H1 (cell line): ENCODE measurements around the gene NCL. TPM values are rescaled to one million over a fixed set of nuclear protein-coding genes. Genes with fewer than 3 reads are reported as not detected.

Experiments
- CTCF ChIA-PET: fragments of 300-600 bp; sonication (Branson Sonifier 250); formaldehyde crosslinking; loops from one replicate; lab custom pipeline; 2021; ENCODE audit not compliant: partially characterized antibody; lab: Charles Lee
- POLR2A ChIA-PET: fragments of 300-600 bp; sonication (Branson Sonifier 250); formaldehyde crosslinking; loops from one replicate; lab custom pipeline; 2021; ENCODE audit warnings: inconsistent platforms; ENCODE audit not compliant: partially characterized antibody; lab: Charles Lee
- DNase-seq, 2 experiments: peaks; one replicate each; pipeline versions ENCODE4 v3.0.0 to v3.0.0-alpha.2; 2010 to 2022; ENCODE audit warnings: low spot score in 2 of 2, low read depth in 1 of 2, mixed read lengths in 1 of 2
- FAIRE-seq: peaks from 2 replicates; lab custom pipeline; 2011; peaks lifted over from hg19 to GRCh38; lab: Jason Lieb, UNC
- H2AFZ ChIP-seq: 2 replicates; pipeline ENCODE4 v1.8.1; 2012; ENCODE audit warnings: low read length, inconsistent platforms
- H2AK5ac ChIP-seq: 2 replicates; pipeline ENCODE4 v1.6.1; 2013; ENCODE audit warnings: low read depth, low read length
- H2BK120ac ChIP-seq: replicated peaks from 2 replicates; pipeline ENCODE3; 2013; ENCODE audit warnings: low read depth, low read length, inconsistent platforms
- H2BK12ac ChIP-seq: 2 replicates; pipeline ENCODE4 v1.6.1; 2013; ENCODE audit warnings: low read depth, low read length
- H2BK15ac ChIP-seq: 2 replicates; pipeline ENCODE4 v1.6.1; 2013; ENCODE audit warnings: low read length
- H2BK20ac ChIP-seq: 2 replicates; pipeline ENCODE4 v1.6.1; 2013; ENCODE audit warnings: low read length
- H2BK5ac ChIP-seq: 2 replicates; pipeline ENCODE4 v1.6.1; 2013; ENCODE audit warnings: low read depth, low read length
- H3K14ac ChIP-seq: 2 replicates; pipeline ENCODE4 v1.6.1; 2013; ENCODE audit warnings: inconsistent platforms; ENCODE audit not compliant: insufficient read length
- H3K18ac ChIP-seq: 2 replicates; pipeline ENCODE4 v1.6.1; 2013; ENCODE audit warnings: low read length; ENCODE audit errors: extremely low read depth
- H3K23ac ChIP-seq: 2 replicates; pipeline ENCODE4 v1.6.1; 2013; ENCODE audit warnings: inconsistent platforms; ENCODE audit not compliant: insufficient read length
- H3K23me2 ChIP-seq: 2 replicates; pipeline ENCODE4 v1.6.1; 2013; ENCODE audit warnings: low read depth, low read length
- H3K27ac ChIP-seq: 2 replicates; pipeline ENCODE4 v1.6.1; 2011; ENCODE audit warnings: low read depth, low read length, inconsistent platforms
- H3K27me3 ChIP-seq, 4 experiments: replicated peaks in 1 of 4; 1 replicate in 1 of 4; 2 replicates in 3 of 4; pipeline versions ENCODE4 v1.6.1 to v1.8.1; 2011 to 2013; ENCODE audit warnings: low read length in 3 of 4, mild to moderate bottlenecking in 3 of 4, inconsistent platforms in 2 of 4, mixed read lengths in 2 of 4, moderate library complexity in 1 of 4; ENCODE audit not compliant: control insufficient read depth in 3 of 4, insufficient read depth in 3 of 4; ENCODE audit errors: extremely low read depth in 1 of 4
- H3K36me3 ChIP-seq, 4 experiments: 2 replicates each; pipeline versions ENCODE4 v1.6.1 to v1.8.1; 2011 to 2013; ENCODE audit warnings: mild to moderate bottlenecking in 4 of 4, low read length in 3 of 4, moderate library complexity in 2 of 4, control low read depth in 1 of 4, inconsistent platforms in 1 of 4; ENCODE audit not compliant: insufficient read depth in 4 of 4, control insufficient read depth in 2 of 4
- H3K4ac ChIP-seq: replicated peaks from 2 replicates; pipeline ENCODE3; 2013; ENCODE audit warnings: low read length, low read depth, mixed read lengths, inconsistent platforms; ENCODE audit not compliant: insufficient read length
- H3K4me1 ChIP-seq, 4 experiments: replicated peaks in 1 of 4; 1 replicate in 1 of 4; 2 replicates in 3 of 4; pipeline versions ENCODE4 v1.6.1 to v1.8.1; 2011 to 2013; ENCODE audit warnings: low read length in 3 of 4, inconsistent platforms in 2 of 4, mixed read lengths in 1 of 4; ENCODE audit not compliant: insufficient read depth in 4 of 4, control insufficient read depth in 3 of 4
- H3K4me2 ChIP-seq, 2 experiments: 2 replicates each; pipeline versions ENCODE4 v1.6.1 to v1.8.1; 2011 to 2013; ENCODE audit warnings: low read depth in 2 of 2, low read length in 2 of 2, control low read depth in 1 of 2, inconsistent platforms in 1 of 2, mild to moderate bottlenecking in 1 of 2; ENCODE audit not compliant: insufficient read depth in 1 of 2
- H3K4me3 ChIP-seq, 4 experiments: fragments of 200-600, 300-600 bp in 1 of 4; sonication (generic), shearing (Covaris generic), sonication (Bioruptor Twin) in 1 of 4; 2 replicates each; pipeline versions ENCODE4 v1.5.1 to v1.8.1; 2011 to 2016; ENCODE audit warnings: low read length in 4 of 4, low read depth in 3 of 4, control low read depth in 2 of 4, inconsistent platforms in 2 of 4, mild to moderate bottlenecking in 2 of 4, mixed read lengths in 1 of 4, moderate library complexity in 1 of 4; ENCODE audit not compliant: insufficient read depth in 2 of 4; ENCODE audit errors: extremely low read depth in 1 of 4
- H3K56ac ChIP-seq: replicated peaks from 2 replicates; pipeline ENCODE3; 2013; ENCODE audit warnings: low read depth, mild to moderate bottlenecking, mixed read lengths, low read length, inconsistent platforms; ENCODE audit not compliant: insufficient read length
- H3K79me1 ChIP-seq: 2 replicates; pipeline ENCODE4 v1.6.1; 2013; ENCODE audit warnings: low read depth, low read length, control low read depth
- H3K79me2 ChIP-seq, 2 experiments: 2 replicates each; pipeline versions ENCODE4 v1.6.1 to v1.8.1; 2012 to 2013; ENCODE audit warnings: low read length in 2 of 2, mild to moderate bottlenecking in 2 of 2, inconsistent platforms in 1 of 2; ENCODE audit not compliant: insufficient read depth in 2 of 2, control insufficient read depth in 1 of 2
- H3K9ac ChIP-seq, 4 experiments: replicated peaks in 1 of 4; 1 replicate in 1 of 4; 2 replicates in 3 of 4; pipeline versions ENCODE4 v1.6.1 to v1.8.1; 2011 to 2013; ENCODE audit warnings: low read depth in 3 of 4, low read length in 3 of 4, control low read depth in 2 of 4, mild to moderate bottlenecking in 2 of 4, moderate library complexity in 2 of 4, inconsistent platforms in 1 of 4; ENCODE audit errors: extremely low read depth in 1 of 4
- H3K9me3 ChIP-seq, 2 experiments: 2 replicates each; pipeline versions ENCODE4 v1.6.1 to v1.8.1; 2012 to 2013; ENCODE audit warnings: mild to moderate bottlenecking in 2 of 2, moderate library complexity in 2 of 2, control low read depth in 1 of 2, inconsistent platforms in 1 of 2, low read depth in 1 of 2, low read length in 1 of 2, mixed read lengths in 1 of 2; ENCODE audit not compliant: insufficient read depth in 2 of 2
- H4K20me1 ChIP-seq, 2 experiments: replicated peaks in 1 of 2; 2 replicates each; pipeline versions ENCODE3 to v1.8.1; 2011 to 2013; ENCODE audit warnings: inconsistent platforms in 2 of 2, low read length in 2 of 2, mild to moderate bottlenecking in 1 of 2; ENCODE audit not compliant: insufficient read depth in 2 of 2, control insufficient read depth in 1 of 2
- H4K5ac ChIP-seq: 2 replicates; pipeline ENCODE4 v1.6.1; 2013; ENCODE audit warnings: low read length, low read depth, mixed read lengths, inconsistent platforms; ENCODE audit not compliant: insufficient read length
- H4K8ac ChIP-seq: 2 replicates; pipeline ENCODE4 v1.8.0; 2013; ENCODE audit warnings: mild to moderate bottlenecking, moderate library complexity, low read length, inconsistent platforms; ENCODE audit not compliant: insufficient read depth; ENCODE audit errors: extremely low read depth
- H4K91ac ChIP-seq: replicated peaks from 2 replicates; pipeline ENCODE3; 2013; ENCODE audit warnings: low read length, mixed read lengths, inconsistent platforms; ENCODE audit not compliant: insufficient read length
- ASH2L ChIP-seq: fragments of 200-600, 300-600 bp; sonication (generic); IDR thresholded peaks from one replicate; pipeline ENCODE4 v1.7.1; 2017; ENCODE audit warnings: low read length
- CBX5 ChIP-seq: fragments of 300-800, 300-1000 bp; sonication (generic); IDR thresholded peaks from 2 replicates; pipeline ENCODE4 v1.7.1; 2016; ENCODE audit warnings: antibody characterized with exemption, low read length, low read depth
- GTF2F1 ChIP-seq: IDR thresholded peaks from 2 replicates; pipeline ENCODE4 v1.6.1; 2012; ENCODE audit warnings: low read depth, low read length, improper control_type of control experiment, borderline replicate concordance
- PHF8 ChIP-seq: fragments of 200-600 bp; sonication (generic); conservative IDR thresholded peaks from 2 replicates; pipeline ENCODE4 v1.7.1; 2012; ENCODE audit warnings: low read depth, mild to moderate bottlenecking, inconsistent platforms, low read length, moderate library complexity
- POLR2A ChIP-seq, 2 experiments: IDR thresholded peaks; 1 replicate in 1 of 2; 2 replicates in 1 of 2; pipeline ENCODE4 v1.6.1; 2011; ENCODE audit warnings: low read depth in 2 of 2, low read length in 2 of 2, mild to moderate bottlenecking in 2 of 2; ENCODE audit errors: control extremely low read depth in 1 of 2
- POLR2AphosphoS5 ChIP-seq: IDR thresholded peaks from 2 replicates; pipeline ENCODE4 v1.6.1; 2011; ENCODE audit warnings: low read depth, low read length
- RXRA ChIP-seq: IDR thresholded peaks from 2 replicates; pipeline ENCODE4 v1.6.1; 2011; ENCODE audit warnings: low read depth, mild to moderate bottlenecking, low read length, moderate library complexity; ENCODE audit not compliant: insufficient read depth
- WGBS, 2 experiments: shearing (Covaris generic) in 1 of 2; methylation state at CpG; one replicate each; pipeline versions ENCODE4 v1.1.6 to v1.1.7; 2013 to 2015; ENCODE audit warnings: low lambda C conversion rate in 2 of 2, mixed read lengths in 2 of 2, inconsistent platforms in 1 of 2, low coverage in 1 of 2, missing lambda C conversion rate in 1 of 2; ENCODE audit not compliant: insufficient replicate concordance in 2 of 2, insufficient coverage in 1 of 2, insufficient read length in 1 of 2; ENCODE audit errors: extremely low coverage in 1 of 2, missing lambda C conversion rate in 1 of 2; 5-methylcytosine and 5-hydroxymethylcytosine counted together
- polyA plus RNA-seq, 7 experiments: library from polyadenylated mRNA; depleted of rRNA in 3 of 7; stranded (reverse) in 5 of 7; unstranded in 2 of 7; fragments of >200 nt in 5 of 7; fragments of 200-250 nt in 2 of 7; gene quantifications; 1 replicate in 5 of 7; 2 replicates in 1 of 7; 4 replicates in 1 of 7; pipeline versions ENCODE4 v1.2.1 to v1.2.3, GENCODE V29; 2011 to 2013; ENCODE audit warnings: missing spikeins in 2 of 7, mixed read lengths in 2 of 7
- total RNA-seq: library from RNA; stranded (reverse); fragmentation: NEBNext Ultra II Directional; extraction: Animal tissue kit (Norgen Biotek cat#: 25700); gene quantifications from 2 replicates; pipeline ENCODE4 v1.2.1, GENCODE V29; 2021

NCL gene
- total and polyA plus RNA-seq, 2 of the 8 experiments (the other 6 are each of a cell fraction or from before 2014, with no cell fraction given) = 61.2 to 1,478 TPM

DNA sequence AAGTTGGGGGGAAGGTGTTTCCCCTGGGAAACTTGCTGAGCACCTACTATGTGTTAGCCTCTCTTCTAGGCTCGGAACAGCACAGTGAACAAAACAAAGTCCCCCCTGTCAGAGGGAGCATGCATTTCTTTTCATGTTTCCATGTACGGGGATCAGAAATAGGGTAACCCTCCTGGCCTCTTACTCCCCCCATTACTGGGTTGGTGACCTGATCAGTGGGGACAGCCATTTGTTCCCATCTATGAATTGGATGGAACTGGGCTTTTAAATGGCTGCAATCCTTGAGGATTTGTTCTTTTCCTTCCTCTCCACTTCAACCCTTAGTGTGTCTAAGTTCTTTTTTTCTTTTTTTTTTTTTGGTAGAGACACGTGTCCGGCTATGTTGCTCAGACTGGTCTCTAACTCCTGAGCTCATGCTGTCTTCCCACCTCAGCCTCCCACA is 13.7 kb downstream of the NCL start:
- no peak overlapping the region for H2BK20ac ChIP-seq
- whole genome bisulfite sequencing, 2 experiments = 97% methylated on average over 2 of the region's 4 CpGs; no CpG with 5 or more reads in 1 of the 2 experiments

More for the DNA sequence above, 13.7 kb downstream of the NCL start:
- peaks cover 12 to 31% (median 25%) of the 10 kb centered on the region in 4 experiments for H3K36me3 ChIP-seq
- no peak overlapping the region for H2BK12ac ChIP-seq
- FAIRE-seq = no peak
- no peaks in the 10 kb centered on the region for H3K23me2 ChIP-seq
- H4K8ac ChIP-seq = no peak overlapping the region
- H3K4me3 ChIP-seq = no peak overlapping the region
- H2BK120ac ChIP-seq = no peak overlapping the region
- H3K79me1 ChIP-seq = no peaks in the 10 kb centered on the region
- no peak overlapping the region for H2BK5ac ChIP-seq
- ChIA-PET CTCF (interaction anchor here (0.6 to 9.9 kb wide), 6 partner anchors 11 to 223 kb away, joined by 3 to 122 read pairs (median 4); no protein-coding TSS in a partner anchor), POLR2A (interaction anchor here (0.6 to 14.1 kb wide), 12 partner anchors 8 to 251 kb away, joined by 3 to 431 read pairs (median 4); partner anchors contain the start of gene NCL)
- no peak overlapping the region for H3K27ac ChIP-seq
- H3K79me2 ChIP-seq = no peaks in the 10 kb centered on the region
- H4K5ac ChIP-seq = no peak overlapping the region
- H2BK15ac ChIP-seq = no peak overlapping the region
- no peak overlapping the region for H2AFZ ChIP-seq
- H3K9ac ChIP-seq = no peak overlapping the region
- H3K56ac ChIP-seq = no peak overlapping the region
- H3K4me2 ChIP-seq = no peak overlapping the region
- H3K4ac ChIP-seq = no peak overlapping the region
- no peak for DNase-seq
- H3K23ac ChIP-seq = no peak overlapping the region
- no peak overlapping the region for H4K91ac ChIP-seq
- H3K4me1 ChIP-seq = peaks cover 0 to 5% (median 2%) of the 10 kb centered on the region in 4 experiments; a peak in 3 of 7 replicates
- H3K9me3 ChIP-seq = no peaks in the 10 kb centered on the region
- no peak overlapping the region for H3K14ac ChIP-seq
- no peak overlapping the region for H3K18ac ChIP-seq
- H4K20me1 ChIP-seq = peaks cover 2 to 8% of the 10 kb centered on the region in 2 experiments
- TF ChIP-seq RXRA = no peak
- no peak for TF ChIP-seq GTF2F1
- peak; percentile 47; the same call in 1 of the 2 replicates for TF ChIP-seq POLR2AphosphoS5
- no peak for TF ChIP-seq PHF8
- peak in 1 of 2 experiments; percentile 34; a peak in 2 of 3 replicates for TF ChIP-seq POLR2A (IDR thresholded peaks at IDR 0.05; ENCODE audit: control extremely low read depth in 1 of 2, low read depth in 2 of 2, low read length in 2 of 2)
- no peak for TF ChIP-seq ASH2L
- no peak for TF ChIP-seq CBX5
- no peaks in the 10 kb centered on the region for H3K27me3 ChIP-seq
- H2AK5ac ChIP-seq = no peak overlapping the region
